ENCODE results near the gene SSH2.

DNA sequence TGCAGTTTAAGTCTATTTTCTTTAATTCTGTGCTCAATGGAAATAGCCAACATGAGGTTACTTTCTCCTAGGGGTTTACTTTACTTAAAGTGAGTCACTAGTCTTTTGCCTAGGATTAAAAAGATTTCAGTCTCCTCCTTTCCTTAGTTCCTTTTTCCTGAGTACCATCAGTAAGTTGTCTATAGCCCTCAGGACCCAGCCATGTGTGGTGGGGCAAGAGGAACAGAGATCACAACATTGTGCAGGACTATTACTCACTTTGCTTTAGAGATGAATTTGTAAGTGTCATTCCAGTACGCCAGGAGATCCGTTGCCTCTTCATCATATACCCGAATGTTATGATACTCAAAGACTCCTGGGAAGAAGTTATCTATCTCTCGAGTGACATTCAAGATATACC is 279.6 kb downstream of the SSH2 start:
- TF ChIP-seq, protein P1, sequence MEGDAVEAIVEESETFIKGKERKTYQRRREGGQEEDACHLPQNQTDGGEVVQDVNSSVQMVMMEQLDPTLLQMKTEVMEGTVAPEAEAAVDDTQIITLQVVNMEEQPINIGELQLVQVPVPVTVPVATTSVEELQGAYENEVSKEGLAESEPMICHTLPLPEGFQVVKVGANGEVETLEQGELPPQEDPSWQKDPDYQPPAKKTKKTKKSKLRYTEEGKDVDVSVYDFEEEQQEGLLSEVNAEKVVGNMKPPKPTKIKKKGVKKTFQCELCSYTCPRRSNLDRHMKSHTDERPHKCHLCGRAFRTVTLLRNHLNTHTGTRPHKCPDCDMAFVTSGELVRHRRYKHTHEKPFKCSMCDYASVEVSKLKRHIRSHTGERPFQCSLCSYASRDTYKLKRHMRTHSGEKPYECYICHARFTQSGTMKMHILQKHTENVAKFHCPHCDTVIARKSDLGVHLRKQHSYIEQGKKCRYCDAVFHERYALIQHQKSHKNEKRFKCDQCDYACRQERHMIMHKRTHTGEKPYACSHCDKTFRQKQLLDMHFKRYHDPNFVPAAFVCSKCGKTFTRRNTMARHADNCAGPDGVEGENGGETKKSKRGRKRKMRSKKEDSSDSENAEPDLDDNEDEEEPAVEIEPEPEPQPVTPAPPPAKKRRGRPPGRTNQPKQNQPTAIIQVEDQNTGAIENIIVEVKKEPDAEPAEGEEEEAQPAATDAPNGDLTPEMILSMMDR (IDR thresholded peaks at IDR 0.05): no peak
- TF ChIP-seq POLR2A (IDR thresholded peaks at IDR 0.05) (no peak), EP300 (IDR thresholded peaks at IDR 0.05) (no peak), POLR2AphosphoS5 (IDR thresholded peaks at IDR 0.05) (no peak)
